WTC11 (cell line): Measurements from ENCODE around the gene TBX20. TPM values are rescaled to one million over a fixed set of nuclear protein-coding genes. Genes with fewer than 3 reads are reported as not detected.

Source experiments
- ATAC-seq: fragments of 200-7000 bp; cut with Tn5 transposase; 2 replicates; pipeline ENCODE4 v1.10.0; 2021; ENCODE audit warnings: mild to moderate bottlenecking, moderate library complexity
- CTCF ChIA-PET: fragments of 300-600 bp; sonication (Branson Sonifier 250); formaldehyde crosslinking; loops from one replicate; lab custom pipeline; 2021; ENCODE audit warnings: antibody characterized with exemption; lab: Charles Lee
- POLR2A ChIA-PET: fragments of 350-600 bp; sonication (Branson Sonifier 250); formaldehyde crosslinking; loops from one replicate; lab custom pipeline; 2021; ENCODE audit warnings: antibody characterized with exemption; lab: Charles Lee
- DNase-seq: peaks from one replicate; pipeline ENCODE4 v3.0.0; 2021; ENCODE audit warnings: low spot score
- H3K27ac Mint-ChIP-seq: 2 replicates; pipeline ENCODE4 v1.8.0; 2021; ENCODE audit warnings: mixed read lengths
- H3K27me3 Mint-ChIP-seq: 2 replicates; pipeline ENCODE4 v1.8.0; 2021; ENCODE audit warnings: low read depth, mild to moderate bottlenecking, moderate library complexity, mixed read lengths
- H3K36me3 Mint-ChIP-seq: 2 replicates; pipeline ENCODE4 v1.8.0; 2021; ENCODE audit warnings: mixed read lengths
- H3K4me1 Mint-ChIP-seq: 2 replicates; pipeline ENCODE4 v1.8.0; 2022; ENCODE audit warnings: mixed read lengths
- H3K4me3 Mint-ChIP-seq: 2 replicates; pipeline ENCODE4 v1.8.0; 2021; ENCODE audit warnings: mild to moderate bottlenecking, moderate library complexity, mixed read lengths
- H3K9me3 Mint-ChIP-seq: 2 replicates; pipeline ENCODE4 v1.8.0; 2021; ENCODE audit warnings: mixed read lengths
- ESRRA ChIP-seq: sonication (generic); formaldehyde crosslinking; IDR thresholded peaks from 2 replicates; pipeline ENCODE4 v1.8.1; 2022; ENCODE audit warnings: mild to moderate bottlenecking, missing genetic modification reagents, borderline replicate concordance
- FOXK1 ChIP-seq: sonication (generic); formaldehyde crosslinking; IDR thresholded peaks from 2 replicates; pipeline ENCODE4 v1.8.0; 2022; ENCODE audit warnings: mild to moderate bottlenecking, moderate library complexity, missing genetic modification reagents
- GTF2I ChIP-seq: fragments of 250-450 bp; sonication (Bioruptor Pico); conservative IDR thresholded peaks from 2 replicates; pipeline ENCODE4 v1.4.0; 2021; ENCODE audit warnings: mild to moderate bottlenecking
- NFYB ChIP-seq: sonication (generic); formaldehyde crosslinking; conservative IDR thresholded peaks from 2 replicates; pipeline ENCODE4 v1.8.0; 2022; ENCODE audit warnings: low read depth, missing genetic modification reagents
- SMAD3 ChIP-seq: sonication (generic); formaldehyde crosslinking; IDR thresholded peaks from 2 replicates; pipeline ENCODE4 v1.8.0; 2022; ENCODE audit warnings: missing genetic modification reagents, mild to moderate bottlenecking, borderline replicate concordance
- ZNF219 ChIP-seq: sonication (generic); formaldehyde crosslinking; IDR thresholded peaks from 2 replicates; pipeline ENCODE4 v1.8.0; 2023; ENCODE audit warnings: missing genetic modification reagents, mild to moderate bottlenecking, borderline replicate concordance
- ZNF671 ChIP-seq: fragments of 250-450 bp; sonication (Bioruptor Pico); IDR thresholded peaks from 2 replicates; pipeline ENCODE4 v1.8.0; 2021; ENCODE audit warnings: mild to moderate bottlenecking
- total RNA-seq: library from RNA; stranded (reverse); gene quantifications from 3 replicates; pipeline ENCODE4 v1.2.3, GENCODE V29; 2021
- TF ChIP-seq, protein P1 (sequence below): fragments of 250-450 bp; sonication (Bioruptor Pico); IDR thresholded peaks from 2 replicates; pipeline ENCODE4 v1.9.0; 2021; ENCODE audit warnings: mild to moderate bottlenecking, borderline replicate concordance
- TF ChIP-seq, protein P2 (sequence below): sonication (generic); formaldehyde crosslinking; IDR thresholded peaks from 2 replicates; pipeline ENCODE4 v1.8.1; 2022; ENCODE audit warnings: mild to moderate bottlenecking, moderate library complexity, missing genetic modification reagents
- TF ChIP-seq, protein P3 (sequence below): fragments of 250-450 bp; sonication (Bioruptor Pico); IDR thresholded peaks from 2 replicates; pipeline ENCODE4 v1.9.0; 2021; ENCODE audit warnings: mild to moderate bottlenecking

TBX20 gene
- total RNA-seq, 1 experiment from 2014 or later, result 0.24 TPM

DNA sequence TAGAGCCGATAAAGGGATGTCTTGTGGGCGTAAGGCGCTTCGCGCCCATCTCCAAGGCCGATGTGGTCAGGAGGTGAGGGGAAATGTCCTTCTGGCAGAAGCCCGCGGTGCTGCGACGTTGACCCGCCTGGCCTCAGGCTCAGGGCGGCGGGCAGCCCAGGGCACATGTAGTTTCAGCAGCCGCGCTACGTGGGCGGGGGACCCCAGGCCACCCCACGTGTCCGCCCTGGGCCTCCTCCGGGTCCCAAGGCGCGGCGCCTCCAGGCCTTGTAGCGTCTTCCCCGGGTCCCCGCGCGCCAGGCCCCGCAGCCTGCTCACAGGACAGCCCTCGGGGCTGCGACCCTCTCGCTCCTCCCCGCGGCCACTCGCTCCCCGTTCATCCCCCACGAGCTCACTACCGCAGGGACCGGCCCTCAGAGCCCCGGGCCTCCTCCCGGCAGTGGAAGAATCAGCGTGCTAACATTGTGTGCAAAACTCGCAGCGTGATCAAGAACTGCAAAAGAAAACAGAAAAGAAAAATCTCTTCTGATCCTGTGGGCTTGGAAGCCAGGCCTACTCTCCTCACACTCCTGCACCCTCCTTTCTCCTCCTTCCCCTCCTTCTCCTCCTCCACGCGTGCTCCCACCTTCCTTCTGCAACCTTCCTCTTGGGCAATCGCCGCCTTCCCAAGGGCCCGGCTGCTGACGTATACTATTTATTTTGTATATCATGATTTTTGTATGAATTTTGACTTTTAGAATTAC is 4.4 kb upstream of the TBX20 start:
- H3K4me3 Mint-ChIP-seq, result peak overlapping the region; percentile 78
- H3K27ac Mint-ChIP-seq, result no peak overlapping the region
- no peaks in the 10 kb centered on the region for H3K9me3 Mint-ChIP-seq
- TF ChIP-seq GTF2I (CRISPR knock-in tag), result no peak
- TF ChIP-seq ZNF671 (CRISPR knock-in tag), result no peak
- TF ChIP-seq, protein P1, sequence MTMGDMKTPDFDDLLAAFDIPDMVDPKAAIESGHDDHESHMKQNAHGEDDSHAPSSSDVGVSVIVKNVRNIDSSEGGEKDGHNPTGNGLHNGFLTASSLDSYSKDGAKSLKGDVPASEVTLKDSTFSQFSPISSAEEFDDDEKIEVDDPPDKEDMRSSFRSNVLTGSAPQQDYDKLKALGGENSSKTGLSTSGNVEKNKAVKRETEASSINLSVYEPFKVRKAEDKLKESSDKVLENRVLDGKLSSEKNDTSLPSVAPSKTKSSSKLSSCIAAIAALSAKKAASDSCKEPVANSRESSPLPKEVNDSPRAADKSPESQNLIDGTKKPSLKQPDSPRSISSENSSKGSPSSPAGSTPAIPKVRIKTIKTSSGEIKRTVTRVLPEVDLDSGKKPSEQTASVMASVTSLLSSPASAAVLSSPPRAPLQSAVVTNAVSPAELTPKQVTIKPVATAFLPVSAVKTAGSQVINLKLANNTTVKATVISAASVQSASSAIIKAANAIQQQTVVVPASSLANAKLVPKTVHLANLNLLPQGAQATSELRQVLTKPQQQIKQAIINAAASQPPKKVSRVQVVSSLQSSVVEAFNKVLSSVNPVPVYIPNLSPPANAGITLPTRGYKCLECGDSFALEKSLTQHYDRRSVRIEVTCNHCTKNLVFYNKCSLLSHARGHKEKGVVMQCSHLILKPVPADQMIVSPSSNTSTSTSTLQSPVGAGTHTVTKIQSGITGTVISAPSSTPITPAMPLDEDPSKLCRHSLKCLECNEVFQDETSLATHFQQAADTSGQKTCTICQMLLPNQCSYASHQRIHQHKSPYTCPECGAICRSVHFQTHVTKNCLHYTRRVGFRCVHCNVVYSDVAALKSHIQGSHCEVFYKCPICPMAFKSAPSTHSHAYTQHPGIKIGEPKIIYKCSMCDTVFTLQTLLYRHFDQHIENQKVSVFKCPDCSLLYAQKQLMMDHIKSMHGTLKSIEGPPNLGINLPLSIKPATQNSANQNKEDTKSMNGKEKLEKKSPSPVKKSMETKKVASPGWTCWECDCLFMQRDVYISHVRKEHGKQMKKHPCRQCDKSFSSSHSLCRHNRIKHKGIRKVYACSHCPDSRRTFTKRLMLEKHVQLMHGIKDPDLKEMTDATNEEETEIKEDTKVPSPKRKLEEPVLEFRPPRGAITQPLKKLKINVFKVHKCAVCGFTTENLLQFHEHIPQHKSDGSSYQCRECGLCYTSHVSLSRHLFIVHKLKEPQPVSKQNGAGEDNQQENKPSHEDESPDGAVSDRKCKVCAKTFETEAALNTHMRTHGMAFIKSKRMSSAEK (CRISPR knock-in tag), result no peak
- TF ChIP-seq FOXK1 (CRISPR knock-in tag), result no peak
- no peak for TF ChIP-seq SMAD3
- TF ChIP-seq ZNF219 (CRISPR knock-in tag), result 0 out of 2 replicates have a peak, but pooled peaks have one; percentile 44
- TF ChIP-seq, protein P2, sequence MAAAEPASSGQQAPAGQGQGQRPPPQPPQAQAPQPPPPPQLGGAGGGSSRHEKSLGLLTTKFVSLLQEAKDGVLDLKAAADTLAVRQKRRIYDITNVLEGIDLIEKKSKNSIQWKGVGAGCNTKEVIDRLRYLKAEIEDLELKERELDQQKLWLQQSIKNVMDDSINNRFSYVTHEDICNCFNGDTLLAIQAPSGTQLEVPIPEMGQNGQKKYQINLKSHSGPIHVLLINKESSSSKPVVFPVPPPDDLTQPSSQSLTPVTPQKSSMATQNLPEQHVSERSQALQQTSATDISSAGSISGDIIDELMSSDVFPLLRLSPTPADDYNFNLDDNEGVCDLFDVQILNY (CRISPR knock-in tag), result no peak
- no peak for TF ChIP-seq ESRRA (CRISPR knock-in tag)
- TF ChIP-seq, all 79 proteins: peak for 1
- DNase-seq (peak; percentile 30), ATAC-seq (no peak)
- ChIA-PET CTCF (interaction anchor here (0.9 kb wide), 1 partner anchor 9 kb away, joined by 3 read pairs; no protein-coding TSS in a partner anchor), POLR2A (interaction anchor here (1.0 kb wide), 1 partner anchor 9 kb away, joined by 3 read pairs; no protein-coding TSS in a partner anchor)
- peaks cover 60% of the 10 kb centered on the region for H3K4me1 Mint-ChIP-seq
- H3K27me3 Mint-ChIP-seq, result peaks cover 99% of the 10 kb centered on the region
- no peaks in the 10 kb centered on the region for H3K36me3 Mint-ChIP-seq

DNA sequence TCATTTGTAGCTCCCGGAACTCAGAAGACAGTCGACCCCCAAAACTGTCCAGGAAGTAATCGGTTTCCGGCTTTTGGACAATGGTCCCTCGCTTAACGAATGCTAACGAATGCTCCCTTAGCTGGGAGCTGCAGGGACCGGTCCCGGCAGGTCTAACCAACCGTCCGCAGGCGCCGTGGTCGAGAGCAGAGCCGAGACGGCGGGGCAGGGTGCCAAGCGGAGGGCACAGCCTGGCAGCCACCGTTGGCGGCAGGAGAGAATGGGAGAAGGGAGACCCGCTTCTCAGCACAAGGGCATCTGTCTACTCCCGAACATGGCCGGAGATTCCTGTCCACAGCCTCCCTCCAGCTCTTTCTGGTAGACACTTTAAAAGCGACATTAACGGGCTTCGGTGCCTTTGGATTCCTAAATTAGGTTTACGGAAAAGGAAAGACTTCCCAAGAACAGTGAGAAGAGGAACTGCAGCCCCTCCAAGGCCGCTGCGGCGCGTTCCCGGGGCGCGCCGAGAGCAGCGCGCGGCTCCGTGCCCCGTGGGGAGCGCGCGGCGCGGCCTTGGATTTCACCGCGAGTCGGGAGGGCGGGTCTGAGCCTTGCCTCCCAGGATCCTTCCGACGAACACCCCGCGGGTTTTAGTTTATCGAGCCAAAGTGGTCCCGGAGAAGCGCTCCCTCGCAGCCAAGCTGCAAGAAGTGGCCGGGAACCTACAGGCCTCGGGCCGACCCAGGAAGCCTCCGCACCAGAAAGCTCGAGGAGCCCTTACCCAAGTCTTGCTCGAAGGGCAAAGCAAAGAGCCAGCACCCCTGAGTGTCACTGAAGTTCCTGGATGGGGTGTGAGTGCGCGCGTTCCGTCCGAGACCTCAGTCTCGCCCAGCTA is 3.6 kb upstream of the TBX20 start:
- Mint-ChIP-seq H3K36me3 (no peaks in the 10 kb centered on the region), H3K4me1 (peaks cover 65% of the 10 kb centered on the region), H3K4me3 (peak overlapping the region; percentile 78), H3K9me3 (no peaks in the 10 kb centered on the region), H3K27ac (no peak overlapping the region), H3K27me3 (peaks cover 99% of the 10 kb centered on the region)
- TF ChIP-seq FOXK1 (CRISPR knock-in tag), result no peak
- TF ChIP-seq, protein P3, sequence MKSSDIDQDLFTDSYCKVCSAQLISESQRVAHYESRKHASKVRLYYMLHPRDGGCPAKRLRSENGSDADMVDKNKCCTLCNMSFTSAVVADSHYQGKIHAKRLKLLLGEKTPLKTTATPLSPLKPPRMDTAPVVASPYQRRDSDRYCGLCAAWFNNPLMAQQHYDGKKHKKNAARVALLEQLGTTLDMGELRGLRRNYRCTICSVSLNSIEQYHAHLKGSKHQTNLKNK (CRISPR knock-in tag), result no peak
- DNase-seq, result peak; percentile 42
- ChIA-PET CTCF (interaction anchor here (0.9 kb wide), 1 partner anchor 8 kb away, joined by 3 read pairs; no protein-coding TSS in a partner anchor), POLR2A (interaction anchor here (0.6 to 1.0 kb wide), 2 partner anchors 8 to 436 kb away, joined by 3 read pairs; no protein-coding TSS in a partner anchor)
- no peak for ATAC-seq

DNA sequence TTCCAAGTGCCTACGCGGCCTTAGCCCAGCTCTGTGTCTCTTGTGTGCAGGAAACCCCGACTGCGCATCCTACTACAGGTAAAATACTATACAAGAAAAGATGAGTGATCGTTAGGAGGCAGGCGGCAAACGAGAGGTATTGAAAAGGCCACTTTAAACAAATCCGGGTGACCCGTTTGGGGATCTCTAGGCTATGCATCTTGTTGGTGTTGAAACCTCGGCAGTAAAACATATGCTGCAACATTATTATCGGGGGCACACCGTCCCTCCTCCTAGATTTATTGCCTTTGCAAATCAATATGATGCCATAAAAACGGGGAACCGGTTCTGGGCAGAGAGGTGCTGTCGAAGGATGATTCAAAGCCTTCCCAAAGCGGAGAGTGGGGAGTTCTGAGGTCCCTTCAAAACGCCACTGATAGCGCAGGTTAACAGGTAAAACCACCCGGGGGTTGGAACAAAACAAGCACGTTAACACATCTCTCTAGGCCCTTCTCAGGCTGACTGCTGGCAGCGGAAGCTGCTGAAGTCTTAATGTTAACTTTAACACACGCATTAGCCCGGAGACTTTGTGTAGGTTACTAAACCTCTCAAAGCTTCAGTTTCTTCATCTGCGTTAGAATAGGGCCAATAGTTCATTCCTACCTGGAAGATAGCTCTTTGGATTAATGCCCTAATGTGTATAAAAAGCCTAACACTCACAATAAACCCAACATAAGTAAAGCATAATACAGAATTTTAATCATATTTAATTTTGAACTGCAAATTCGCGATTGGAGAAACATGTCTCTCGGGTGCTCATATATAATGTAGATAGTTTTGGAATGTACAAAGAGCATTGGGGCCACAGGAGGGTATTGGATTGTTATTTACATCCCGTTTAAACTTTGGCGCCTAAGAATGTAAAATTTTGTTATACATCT is 2.6 kb upstream of the TBX20 start:
- TF ChIP-seq NFYB (CRISPR knock-in tag), result no peak
- ATAC-seq, result no peak
- H3K27me3 Mint-ChIP-seq, result peaks cover 99% of the 10 kb centered on the region
- peak overlapping the region; percentile 66 for H3K4me3 Mint-ChIP-seq
- no peaks in the 10 kb centered on the region for H3K36me3 Mint-ChIP-seq
- no peak overlapping the region for H3K27ac Mint-ChIP-seq
- peak; percentile 17 for DNase-seq
- ChIA-PET POLR2A (interaction anchor here (0.6 kb wide), 1 partner anchor 435 kb away, joined by 3 read pairs; no protein-coding TSS in a partner anchor), CTCF (interaction anchor here (0.7 kb wide), 1 partner anchor 169 kb away, joined by 3 read pairs; no protein-coding TSS in a partner anchor)
- H3K9me3 Mint-ChIP-seq, result no peaks in the 10 kb centered on the region
- peaks cover 71% of the 10 kb centered on the region for H3K4me1 Mint-ChIP-seq
